ENCODE results near the gene KIF14. TPM values are rescaled to one million over a fixed set of nuclear protein-coding genes. Genes with fewer than 3 reads are reported as not detected.

KIF14 gene
- total RNA-seq, 1 donor from 2014 or later, result 0.38 TPM

GRCh38 chr1:200654660-200655059, 34.1 kb upstream of the KIF14 start:
- no peaks in the 10 kb centered on the region for H3K9me3 Mint-ChIP-seq
- TF ChIP-seq, protein P1, sequence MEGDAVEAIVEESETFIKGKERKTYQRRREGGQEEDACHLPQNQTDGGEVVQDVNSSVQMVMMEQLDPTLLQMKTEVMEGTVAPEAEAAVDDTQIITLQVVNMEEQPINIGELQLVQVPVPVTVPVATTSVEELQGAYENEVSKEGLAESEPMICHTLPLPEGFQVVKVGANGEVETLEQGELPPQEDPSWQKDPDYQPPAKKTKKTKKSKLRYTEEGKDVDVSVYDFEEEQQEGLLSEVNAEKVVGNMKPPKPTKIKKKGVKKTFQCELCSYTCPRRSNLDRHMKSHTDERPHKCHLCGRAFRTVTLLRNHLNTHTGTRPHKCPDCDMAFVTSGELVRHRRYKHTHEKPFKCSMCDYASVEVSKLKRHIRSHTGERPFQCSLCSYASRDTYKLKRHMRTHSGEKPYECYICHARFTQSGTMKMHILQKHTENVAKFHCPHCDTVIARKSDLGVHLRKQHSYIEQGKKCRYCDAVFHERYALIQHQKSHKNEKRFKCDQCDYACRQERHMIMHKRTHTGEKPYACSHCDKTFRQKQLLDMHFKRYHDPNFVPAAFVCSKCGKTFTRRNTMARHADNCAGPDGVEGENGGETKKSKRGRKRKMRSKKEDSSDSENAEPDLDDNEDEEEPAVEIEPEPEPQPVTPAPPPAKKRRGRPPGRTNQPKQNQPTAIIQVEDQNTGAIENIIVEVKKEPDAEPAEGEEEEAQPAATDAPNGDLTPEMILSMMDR (IDR thresholded peaks at IDR 0.05), result no peak
- peak overlapping the region; percentile 54 for H3K27ac Mint-ChIP-seq
- ChIA-PET POLR2A (no interaction called here), CTCF (no interaction called here)
- ATAC-seq (ENCODE audit: low read depth), result peak; percentile 90
- no peaks in the 10 kb centered on the region for H3K27me3 Mint-ChIP-seq
- intact Hi-C loops (cut with micrococcal nuclease), result no loop called here
- peaks cover 26% of the 10 kb centered on the region for H3K4me1 Mint-ChIP-seq
- H3K36me3 Mint-ChIP-seq (ENCODE audit: low read depth), result peaks cover 70% of the 10 kb centered on the region
- no peak overlapping the region for H3K4me3 Mint-ChIP-seq
- DNase-seq, result no peak

- Mint-ChIP-seq H3K4me3 (no peak overlapping the region), H3K36me3 (ENCODE audit: low read depth) (peaks cover 64% of the 10 kb centered on the region), H3K27ac (peak overlapping the region; percentile 38), H3K9me3 (no peaks in the 10 kb centered on the region), H3K27me3 (no peaks in the 10 kb centered on the region), H3K4me1 (peaks cover 26% of the 10 kb centered on the region)
- ATAC-seq (ENCODE audit: low read depth) (no peak), DNase-seq (no peak)
- POLR2A ChIA-PET, result interaction anchor here (1.3 kb wide), 1 partner anchor 17 kb away, joined by 6 read pairs; the partner anchor contains the start of gene DDX59
- TF ChIP-seq, protein P1 (IDR thresholded peaks at IDR 0.05), result no peak
- CTCF ChIA-PET, result interaction anchor here (1.3 kb wide), 1 partner anchor 30 kb away, joined by 4 read pairs; no protein-coding TSS in a partner anchor
- intact Hi-C loops (cut with micrococcal nuclease), result no loop called here
Measured at GRCh38 chr1:200653022-200653462, 32.5 kb upstream of the KIF14 start.

- Mint-ChIP-seq H3K27ac (no peak overlapping the region), H3K4me3 (no peak overlapping the region), H3K9me3 (no peaks in the 10 kb centered on the region), H3K36me3 (ENCODE audit: low read depth) (peaks cover 59% of the 10 kb centered on the region), H3K27me3 (no peaks in the 10 kb centered on the region), H3K4me1 (peaks cover 26% of the 10 kb centered on the region)
- no peak for ATAC-seq (ENCODE audit: low read depth)
- CTCF ChIA-PET, result interaction anchor here (1.3 kb wide), 1 partner anchor 30 kb away, joined by 4 read pairs; no protein-coding TSS in a partner anchor
- DNase-seq, result no peak
- TF ChIP-seq, protein P1 (IDR thresholded peaks at IDR 0.05), result no peak
- intact Hi-C loops (cut with micrococcal nuclease), result no loop called here
- POLR2A ChIA-PET, result interaction anchor here (1.3 kb wide), 1 partner anchor 17 kb away, joined by 6 read pairs; the partner anchor contains the start of gene DDX59
Measured at GRCh38 chr1:200652378-200652777, 31.8 kb upstream of the KIF14 start.

GRCh38 chr1:200646515-200646914, 26.0 kb upstream of the KIF14 start:
- TF ChIP-seq, protein P1 (IDR thresholded peaks at IDR 0.05), result no peak
- Mint-ChIP-seq H3K4me3 (no peak overlapping the region), H3K4me1 (peaks cover 7% of the 10 kb centered on the region), H3K36me3 (ENCODE audit: low read depth) (peaks cover 47% of the 10 kb centered on the region), H3K27ac (no peak overlapping the region), H3K9me3 (no peaks in the 10 kb centered on the region), H3K27me3 (no peaks in the 10 kb centered on the region)
- no peak for ATAC-seq (ENCODE audit: low read depth)
- intact Hi-C loops (cut with micrococcal nuclease), result no loop called here
- DNase-seq, result no peak
- ChIA-PET CTCF (no interaction called here), POLR2A (no interaction called here)

- ChIA-PET CTCF (no interaction called here), POLR2A (interaction anchor here (0.7 kb wide), 1 partner anchor 55 kb away, joined by 3 read pairs; no protein-coding TSS in a partner anchor)
- peaks cover 11% of the 10 kb centered on the region for H3K4me1 Mint-ChIP-seq
- H3K36me3 Mint-ChIP-seq (ENCODE audit: low read depth), result peaks cover 43% of the 10 kb centered on the region
- no peak for DNase-seq
- no peaks in the 10 kb centered on the region for H3K27me3 Mint-ChIP-seq
- TF ChIP-seq, protein P1 (IDR thresholded peaks at IDR 0.05), result no peak
- intact Hi-C loops (cut with micrococcal nuclease), result no loop called here
- no peak overlapping the region for H3K27ac Mint-ChIP-seq
- no peak for ATAC-seq (ENCODE audit: low read depth)
- no peak overlapping the region for H3K4me3 Mint-ChIP-seq
- H3K9me3 Mint-ChIP-seq, result no peaks in the 10 kb centered on the region
Measured at GRCh38 chr1:200644021-200644420, 23.5 kb upstream of the KIF14 start.

Measured in activated B cell treated with CpG ODN at 0.5 μM for 24 hours (primary cell).